Ovary (tissue), 3 donors: Measurements from ENCODE around the gene KIF26B.

Source experiments
- POLR2A ChIP-seq: fragments of 450-650 bp; IDR thresholded peaks from one replicate; pipeline ENCODE4 v1.6.1; 2017; ENCODE audit warnings: antibody characterized with exemption, mild to moderate bottlenecking, moderate library complexity
- TF ChIP-seq, protein P1 (sequence below), 3 donors: fragments of 450-650 bp in 2 of 3; fragments of 200-600 bp in 1 of 3; IDR thresholded peaks; one replicate each; pipeline versions ENCODE4 v1.5.1 to v1.8.0; 2016 to 2022; ENCODE audit warnings: antibody characterized with exemption in 3 of 3, mild to moderate bottlenecking in 1 of 3
- donor health status: DM: no; HTN: no; CAD: no.

DNA sequence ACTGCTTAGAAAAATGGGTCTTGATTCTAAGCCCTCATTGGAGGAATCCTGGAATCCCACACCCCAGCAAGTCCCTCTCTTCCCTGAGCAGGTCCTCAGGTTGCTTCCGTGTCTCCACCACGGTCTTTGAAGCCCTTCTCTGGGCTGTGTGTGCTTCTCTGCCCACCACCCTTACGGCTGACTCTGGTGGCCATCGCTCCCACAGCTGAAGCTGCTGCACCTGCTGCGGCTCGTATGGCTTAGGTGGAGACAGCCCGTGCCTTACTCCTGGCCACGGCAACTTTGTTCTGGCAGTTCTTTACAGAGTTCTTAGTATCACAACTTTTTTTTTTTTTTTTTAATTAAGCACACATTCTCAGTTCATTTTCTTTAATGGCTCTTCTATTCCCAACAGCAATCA lies 10.9 kb upstream of the KIF26B start:
- no peak for TF ChIP-seq POLR2A
- TF ChIP-seq, protein P1, sequence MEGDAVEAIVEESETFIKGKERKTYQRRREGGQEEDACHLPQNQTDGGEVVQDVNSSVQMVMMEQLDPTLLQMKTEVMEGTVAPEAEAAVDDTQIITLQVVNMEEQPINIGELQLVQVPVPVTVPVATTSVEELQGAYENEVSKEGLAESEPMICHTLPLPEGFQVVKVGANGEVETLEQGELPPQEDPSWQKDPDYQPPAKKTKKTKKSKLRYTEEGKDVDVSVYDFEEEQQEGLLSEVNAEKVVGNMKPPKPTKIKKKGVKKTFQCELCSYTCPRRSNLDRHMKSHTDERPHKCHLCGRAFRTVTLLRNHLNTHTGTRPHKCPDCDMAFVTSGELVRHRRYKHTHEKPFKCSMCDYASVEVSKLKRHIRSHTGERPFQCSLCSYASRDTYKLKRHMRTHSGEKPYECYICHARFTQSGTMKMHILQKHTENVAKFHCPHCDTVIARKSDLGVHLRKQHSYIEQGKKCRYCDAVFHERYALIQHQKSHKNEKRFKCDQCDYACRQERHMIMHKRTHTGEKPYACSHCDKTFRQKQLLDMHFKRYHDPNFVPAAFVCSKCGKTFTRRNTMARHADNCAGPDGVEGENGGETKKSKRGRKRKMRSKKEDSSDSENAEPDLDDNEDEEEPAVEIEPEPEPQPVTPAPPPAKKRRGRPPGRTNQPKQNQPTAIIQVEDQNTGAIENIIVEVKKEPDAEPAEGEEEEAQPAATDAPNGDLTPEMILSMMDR (IDR thresholded peaks at IDR 0.05), result no peak
